GM19351 (cell line): ENCODE results near the gene GNA12.

Experiments used
- ATAC-seq: cut with Tn5 transposase; IDR thresholded peaks from one replicate; pipeline ENCODE4 v1.9.1; 2021; ENCODE audit warnings: mild to moderate bottlenecking, moderate library complexity; ENCODE audit not compliant: unreplicated experiment

Gene GNA12

GRCh38 chr7:2819161-2819953 is 24.8 kb downstream of the GNA12 start:
- peak; percentile 45 for ATAC-seq

GRCh38 chr7:2818653-2819052 is 25.5 kb downstream of the GNA12 start:
- ATAC-seq: no peak

DNA sequence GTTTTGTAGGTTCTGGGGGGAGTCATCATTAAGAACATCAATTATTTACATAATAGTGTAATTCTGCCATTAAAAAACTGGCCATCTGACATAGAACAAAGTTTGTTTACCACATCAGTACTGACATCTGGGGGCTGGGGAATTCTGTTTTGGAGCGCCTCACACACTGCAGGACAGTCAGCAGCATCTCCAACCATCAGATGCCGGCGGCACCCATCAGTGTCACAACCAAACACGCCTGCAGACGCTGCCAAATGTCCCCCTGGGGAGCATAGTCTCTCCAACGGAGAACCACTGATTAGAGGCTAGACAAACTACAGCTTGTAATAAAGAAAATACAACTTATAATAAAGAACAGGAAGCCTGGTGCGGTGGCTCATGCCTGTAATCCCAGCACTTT is 26.0 kb downstream of the GNA12 start:
- no peak for ATAC-seq

DNA sequence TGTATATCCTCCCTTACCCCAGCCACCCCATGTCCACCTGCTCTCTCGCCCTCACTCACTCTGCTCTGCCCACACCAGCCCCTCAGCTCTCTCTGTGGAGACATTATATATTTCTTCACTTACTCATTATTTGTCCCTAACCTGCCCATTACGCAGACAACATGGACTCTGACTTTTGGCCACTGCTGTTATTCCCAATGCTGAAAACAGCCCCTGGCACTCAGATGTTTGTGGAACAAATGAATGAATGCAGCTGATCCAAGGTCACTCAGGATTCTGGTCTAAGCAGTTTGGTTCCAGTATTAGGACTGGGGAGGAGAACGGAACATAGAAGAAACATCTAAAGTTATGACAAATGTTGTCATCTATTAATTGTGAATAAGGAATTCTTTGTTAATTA is 26.7 kb downstream of the GNA12 start:
- no peak for ATAC-seq

DNA sequence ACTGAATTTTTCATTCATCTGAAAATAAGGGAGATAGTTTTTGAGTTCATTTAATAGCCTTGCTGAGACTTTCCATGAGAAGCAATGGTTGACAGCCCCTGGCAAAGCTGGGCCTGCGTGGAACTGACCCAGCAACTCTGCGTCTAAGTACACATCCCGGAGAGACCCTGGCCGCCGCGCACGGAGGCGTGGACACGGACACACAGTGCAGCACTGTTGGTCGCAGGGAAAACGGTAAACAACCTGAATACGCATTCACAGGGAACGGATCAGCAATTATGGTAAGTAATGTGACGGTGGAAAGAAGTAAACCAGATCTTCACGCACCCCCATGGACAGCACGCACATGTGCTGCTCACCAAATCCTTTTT is 28.2 kb downstream of the GNA12 start:
- ATAC-seq: no peak

DNA sequence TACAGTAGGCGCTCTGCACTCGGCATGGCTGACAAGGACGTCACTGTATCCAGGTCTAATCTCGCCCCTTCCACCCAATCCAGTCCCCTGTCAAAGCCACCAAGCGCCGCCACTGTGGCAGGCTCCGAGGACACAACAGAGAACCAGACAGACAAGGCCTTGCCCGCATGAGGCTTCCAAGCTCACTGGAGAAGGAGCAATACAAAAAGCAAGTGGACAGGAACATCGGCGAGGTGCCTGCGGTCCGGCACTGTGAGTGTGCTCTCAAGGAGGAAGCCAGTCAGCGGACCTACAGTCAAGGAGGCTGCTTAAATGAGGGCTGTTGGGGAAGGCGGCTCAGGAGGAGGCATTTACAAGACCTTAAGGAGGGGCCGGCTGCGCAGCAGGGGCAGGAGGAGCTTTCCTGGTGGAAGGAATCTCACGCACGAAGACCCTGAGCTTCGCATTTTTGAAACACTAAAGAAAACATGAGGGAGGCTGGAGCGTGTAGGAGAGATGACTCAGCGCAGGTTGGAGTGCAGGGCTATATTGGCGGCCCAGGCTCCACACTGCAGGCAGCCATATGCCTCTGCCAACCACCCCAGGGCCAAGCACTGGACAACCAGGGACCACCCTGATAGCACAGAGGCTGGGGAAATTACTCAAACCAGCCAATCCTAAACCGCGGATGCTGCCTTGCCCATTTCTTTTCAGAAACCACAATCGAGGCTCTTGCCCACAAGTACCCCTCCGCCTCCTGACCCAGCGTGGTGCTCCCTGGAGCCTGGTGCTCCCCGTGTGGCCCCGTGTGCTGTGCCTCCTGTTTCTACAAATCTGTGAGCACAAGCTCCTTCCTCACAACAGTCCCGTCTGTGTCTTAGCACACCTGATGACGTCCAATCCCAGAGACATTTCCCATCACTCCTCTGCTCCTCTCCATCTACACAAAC is 28.9 kb downstream of the GNA12 start:
- no peak for ATAC-seq

- no peak for ATAC-seq
These were observed 29.7 kb downstream of the GNA12 start for GRCh38 chr7:2814186-2814945.

- no peak for ATAC-seq
These were observed 30.5 kb downstream of the GNA12 start for GRCh38 chr7:2813350-2814185.

DNA sequence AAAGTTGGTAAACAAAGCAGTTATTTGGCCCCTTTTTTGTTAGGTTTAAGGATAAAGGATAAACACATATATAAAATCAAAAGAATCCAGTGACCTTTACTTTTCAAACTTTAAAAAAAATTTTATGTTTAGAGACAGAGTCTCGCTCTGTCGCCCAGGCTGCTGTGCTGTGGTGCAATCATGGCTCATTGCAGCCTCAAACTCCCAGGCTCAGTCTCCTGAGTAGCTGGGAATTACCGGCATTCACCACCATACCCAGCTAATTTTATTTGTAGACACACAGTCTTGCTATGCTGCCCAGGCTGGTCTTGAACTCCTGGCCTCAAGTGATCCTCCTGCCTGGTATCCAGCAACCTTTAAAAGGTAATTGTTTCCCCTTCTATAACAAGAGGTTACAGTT is 31.3 kb downstream of the GNA12 start:
- ATAC-seq: no peak

DNA sequence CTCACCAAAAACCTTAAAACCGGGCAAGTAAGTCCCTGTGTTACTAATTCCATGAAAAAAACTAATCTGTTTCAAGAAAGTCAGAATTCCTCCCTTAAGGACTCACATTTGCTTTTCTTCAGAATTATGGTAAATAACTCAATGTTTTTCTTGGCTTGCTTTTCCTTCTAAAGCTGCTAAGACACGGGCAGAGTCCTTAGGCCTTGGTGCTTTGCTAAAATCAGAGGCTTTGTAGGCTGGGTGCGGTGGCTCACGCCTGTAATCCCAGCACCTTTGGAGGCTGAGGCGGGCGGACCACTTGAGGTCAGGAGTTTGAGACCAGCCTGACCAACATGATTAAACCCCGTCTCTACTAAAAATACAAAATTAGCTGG is 32.0 kb downstream of the GNA12 start:
- no peak for ATAC-seq

DNA sequence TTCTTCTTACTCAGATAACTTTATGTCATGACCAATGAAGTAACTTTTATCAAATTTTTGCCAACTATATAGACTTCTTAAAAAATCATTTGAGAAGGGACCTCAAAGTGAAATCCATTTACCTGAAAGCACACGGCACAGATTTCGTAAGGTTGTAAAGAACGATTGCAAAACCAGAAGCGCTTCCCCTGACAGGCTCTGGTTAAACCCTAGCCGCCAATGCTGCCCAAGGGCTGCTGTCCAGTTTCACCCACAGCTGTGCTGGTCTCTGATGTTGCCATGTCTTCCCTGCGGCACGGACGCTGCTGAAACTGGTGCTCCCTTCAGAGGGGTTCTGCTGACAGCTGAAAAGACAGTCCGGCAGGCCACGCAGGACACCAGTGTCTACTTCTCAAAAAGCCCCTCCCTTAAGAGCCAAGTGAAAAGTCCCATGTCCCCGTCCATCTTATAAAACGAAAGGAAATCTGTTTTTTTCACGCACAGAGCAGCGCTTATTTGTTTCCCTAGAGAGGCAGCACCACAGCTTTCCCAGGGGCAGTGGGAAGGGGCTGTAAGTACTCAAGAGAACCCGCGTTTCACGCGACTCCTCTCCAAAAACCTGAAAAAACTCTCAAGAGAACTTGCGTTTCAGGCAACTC is 32.5 kb downstream of the GNA12 start:
- ATAC-seq: no peak

- no peak for ATAC-seq
These were observed 33.3 kb downstream of the GNA12 start for GRCh38 chr7:2810682-2811415.

DNA sequence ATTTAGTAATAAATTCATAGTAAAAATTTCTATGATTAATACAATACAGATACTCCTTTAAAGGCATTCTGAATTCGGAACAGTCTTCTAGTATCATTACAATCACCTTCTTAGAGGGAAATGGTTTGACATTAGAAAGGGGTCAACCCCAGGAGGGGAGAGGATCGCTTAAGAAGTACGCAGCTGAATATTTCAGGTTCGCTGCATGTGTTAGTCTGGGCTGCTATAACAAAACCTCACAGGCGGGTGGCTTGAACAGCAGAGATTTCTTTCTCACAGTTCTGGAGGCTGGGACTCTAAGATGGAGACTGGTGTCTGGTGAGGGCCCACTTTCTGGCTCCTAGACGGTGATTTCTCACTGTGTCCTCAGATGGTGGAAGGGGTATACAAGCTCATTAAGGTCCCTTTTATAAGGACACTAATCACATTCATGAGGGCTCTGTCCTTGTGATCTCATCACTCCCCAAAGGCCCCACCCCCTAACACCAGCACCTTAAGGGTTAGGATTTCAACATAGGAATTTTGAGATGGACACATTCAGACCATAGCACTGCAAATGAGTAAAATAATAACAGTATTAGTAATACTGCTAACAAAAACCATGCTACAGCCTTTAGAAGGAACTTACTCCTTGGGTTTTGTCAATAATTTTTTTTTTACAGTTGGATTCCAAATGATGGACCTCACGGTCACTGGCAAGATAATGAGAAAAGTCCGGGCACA is 34.0 kb downstream of the GNA12 start:
- no peak for ATAC-seq

GRCh38 chr7:2808891-2809665 is 35.0 kb downstream of the GNA12 start:
- ATAC-seq: no peak

- no peak for ATAC-seq
These were observed 36.0 kb downstream of the GNA12 start for GRCh38 chr7:2807845-2808772.

GRCh38 chr7:2807460-2807844 is 36.7 kb downstream of the GNA12 start:
- ATAC-seq: no peak

GRCh38 chr7:2806571-2806970 is 37.5 kb downstream of the GNA12 start:
- ATAC-seq: no peak
